WTC11 (cell line): Measurements from ENCODE around the gene CDC42EP4. TPM values are rescaled to one million over a fixed set of nuclear protein-coding genes. Genes with fewer than 3 reads are reported as not detected.

Experiments
- ATAC-seq: fragments of 200-7000 bp; cut with Tn5 transposase; 2 replicates; pipeline ENCODE4 v1.10.0; 2021; ENCODE audit warnings: mild to moderate bottlenecking, moderate library complexity
- CTCF ChIA-PET: fragments of 300-600 bp; sonication (Branson Sonifier 250); formaldehyde crosslinking; loops from one replicate; lab custom pipeline; 2021; ENCODE audit warnings: antibody characterized with exemption; lab: Charles Lee
- POLR2A ChIA-PET: fragments of 350-600 bp; sonication (Branson Sonifier 250); formaldehyde crosslinking; loops from one replicate; lab custom pipeline; 2021; ENCODE audit warnings: antibody characterized with exemption; lab: Charles Lee
- DNase-seq: peaks from one replicate; pipeline ENCODE4 v3.0.0; 2021; ENCODE audit warnings: low spot score
- H3K27ac Mint-ChIP-seq: 2 replicates; pipeline ENCODE4 v1.8.0; 2021; ENCODE audit warnings: mixed read lengths
- H3K27me3 Mint-ChIP-seq: 2 replicates; pipeline ENCODE4 v1.8.0; 2021; ENCODE audit warnings: low read depth, mild to moderate bottlenecking, moderate library complexity, mixed read lengths
- H3K36me3 Mint-ChIP-seq: 2 replicates; pipeline ENCODE4 v1.8.0; 2021; ENCODE audit warnings: mixed read lengths
- H3K4me1 Mint-ChIP-seq: 2 replicates; pipeline ENCODE4 v1.8.0; 2022; ENCODE audit warnings: mixed read lengths
- H3K4me3 Mint-ChIP-seq: 2 replicates; pipeline ENCODE4 v1.8.0; 2021; ENCODE audit warnings: mild to moderate bottlenecking, moderate library complexity, mixed read lengths
- H3K9me3 Mint-ChIP-seq: 2 replicates; pipeline ENCODE4 v1.8.0; 2021; ENCODE audit warnings: mixed read lengths
- CBFB ChIP-seq: sonication (generic); formaldehyde crosslinking; IDR thresholded peaks from 2 replicates; pipeline ENCODE4 v1.8.1; 2022; ENCODE audit warnings: mild to moderate bottlenecking, low read depth, missing genetic modification reagents
- FOXP1 ChIP-seq: sonication (generic); formaldehyde crosslinking; IDR thresholded peaks from 2 replicates; pipeline ENCODE4 v1.8.0; 2022; ENCODE audit warnings: missing genetic modification reagents, mild to moderate bottlenecking, moderate library complexity, borderline replicate concordance
- JUN ChIP-seq: sonication (generic); formaldehyde crosslinking; IDR thresholded peaks from 2 replicates; pipeline ENCODE4 v1.8.0; 2023; ENCODE audit warnings: mild to moderate bottlenecking, missing genetic modification reagents
- KAT7 ChIP-seq: sonication (generic); formaldehyde crosslinking; IDR thresholded peaks from 2 replicates; pipeline ENCODE4 v1.8.1; 2023; ENCODE audit warnings: missing genetic modification reagents, mild to moderate bottlenecking, borderline replicate concordance
- NR1H2 ChIP-seq: sonication (generic); formaldehyde crosslinking; IDR thresholded peaks from 2 replicates; pipeline ENCODE4 v1.9.0; 2021; ENCODE audit warnings: mild to moderate bottlenecking, moderate library complexity, missing genetic modification reagents
- RORB ChIP-seq: fragments of 250-450 bp; sonication (Bioruptor Pico); IDR thresholded peaks from 2 replicates; pipeline ENCODE4 v1.9.0; 2021; ENCODE audit warnings: mild to moderate bottlenecking
- TCF7 ChIP-seq: sonication (generic); formaldehyde crosslinking; IDR thresholded peaks from 2 replicates; pipeline ENCODE4 v1.8.0; 2022; ENCODE audit warnings: mild to moderate bottlenecking, low read depth, missing genetic modification reagents, moderate library complexity
- TP53 ChIP-seq: sonication (generic); formaldehyde crosslinking; IDR thresholded peaks from 2 replicates; pipeline ENCODE4 v1.8.1; 2023; ENCODE audit warnings: mild to moderate bottlenecking, missing genetic modification reagents
- USF2 ChIP-seq: sonication (generic); formaldehyde crosslinking; IDR thresholded peaks from 2 replicates; pipeline ENCODE4 v1.8.1; 2023; ENCODE audit warnings: mild to moderate bottlenecking, missing genetic modification reagents, moderate library complexity
- ZNF263 ChIP-seq: sonication (generic); formaldehyde crosslinking; IDR thresholded peaks from 2 replicates; pipeline ENCODE4 v1.8.1; 2022; ENCODE audit warnings: low read depth, mild to moderate bottlenecking, moderate library complexity, missing genetic modification reagents
- ZNF396 ChIP-seq: fragments of 250-450 bp; sonication (Bioruptor Pico); IDR thresholded peaks from 2 replicates; pipeline ENCODE4 v1.8.0; 2021; ENCODE audit warnings: mild to moderate bottlenecking, moderate library complexity, borderline replicate concordance
- ZNF532 ChIP-seq: fragments of 250-450 bp; sonication (Bioruptor Pico); IDR thresholded peaks from 2 replicates; pipeline ENCODE4 v1.9.0; 2021; ENCODE audit warnings: mild to moderate bottlenecking, borderline replicate concordance
- ZNF671 ChIP-seq: fragments of 250-450 bp; sonication (Bioruptor Pico); IDR thresholded peaks from 2 replicates; pipeline ENCODE4 v1.8.0; 2021; ENCODE audit warnings: mild to moderate bottlenecking
- total RNA-seq: library from RNA; stranded (reverse); gene quantifications from 3 replicates; pipeline ENCODE4 v1.2.3, GENCODE V29; 2021
- TF ChIP-seq, protein P1 (sequence below): sonication (generic); formaldehyde crosslinking; IDR thresholded peaks from 2 replicates; pipeline ENCODE4 v1.8.1; 2023; ENCODE audit warnings: mild to moderate bottlenecking, missing genetic modification reagents, borderline replicate concordance
- TF ChIP-seq, protein P2 (sequence below): fragments of 250-450 bp; sonication (Bioruptor Pico); IDR thresholded peaks from 2 replicates; pipeline ENCODE4 v2.1.2; 2022; ENCODE audit warnings: mild to moderate bottlenecking, moderate library complexity
- TF ChIP-seq, protein P3 (sequence below): sonication (generic); formaldehyde crosslinking; IDR thresholded peaks from 2 replicates; pipeline ENCODE4 v1.8.1; 2023; ENCODE audit warnings: mild to moderate bottlenecking, missing genetic modification reagents

Gene CDC42EP4
- total RNA-seq, 1 experiment from 2014 or later = 18.8 TPM

DNA sequence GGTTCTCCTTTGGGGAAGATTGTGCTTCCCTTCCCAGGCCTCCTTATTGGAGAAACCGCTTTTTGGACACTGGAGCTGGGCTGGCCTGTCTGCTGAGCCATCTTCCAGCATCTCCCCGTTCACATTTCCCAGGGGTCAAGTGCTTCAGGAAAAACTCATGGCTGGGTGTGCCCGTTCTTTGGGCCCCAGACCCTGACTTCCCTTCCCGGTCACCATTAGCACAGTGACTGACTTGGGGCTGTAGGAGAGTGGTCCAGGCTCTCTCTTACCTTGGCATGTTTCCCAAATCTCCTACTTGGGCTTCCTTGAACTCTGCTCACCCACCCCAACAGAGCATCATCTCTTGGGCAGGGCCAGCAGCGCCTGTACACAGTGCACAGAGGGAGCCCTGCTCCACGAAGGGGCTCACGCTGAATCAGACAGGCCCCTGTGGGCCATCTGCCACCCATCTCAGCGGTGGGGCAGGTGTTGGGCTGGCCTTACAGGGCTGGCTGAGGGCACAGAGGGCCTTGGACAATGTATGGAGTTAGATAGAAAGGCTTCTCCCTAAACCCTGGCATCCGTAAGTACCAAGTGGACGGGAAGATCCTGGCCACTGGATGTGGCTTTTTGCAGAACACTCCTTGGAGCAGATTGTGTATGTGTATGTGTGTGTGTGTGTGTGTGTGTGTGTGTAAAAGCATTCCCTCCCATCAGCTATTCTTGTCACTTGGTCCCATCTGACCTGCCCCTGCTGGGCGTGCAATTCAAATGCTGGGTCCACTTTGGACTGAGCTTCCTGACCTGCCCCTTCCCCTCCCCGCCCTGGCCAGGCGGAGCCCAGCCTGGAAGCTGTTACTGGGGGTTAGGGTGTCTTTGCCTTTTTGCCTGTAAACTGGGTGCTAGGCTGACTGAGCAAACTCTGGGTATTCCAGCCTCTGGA, 24.9 kb upstream of the CDC42EP4 start (continued):
- TF ChIP-seq TCF7 = no peak
- TF ChIP-seq, all 79 proteins: peak for 0

DNA sequence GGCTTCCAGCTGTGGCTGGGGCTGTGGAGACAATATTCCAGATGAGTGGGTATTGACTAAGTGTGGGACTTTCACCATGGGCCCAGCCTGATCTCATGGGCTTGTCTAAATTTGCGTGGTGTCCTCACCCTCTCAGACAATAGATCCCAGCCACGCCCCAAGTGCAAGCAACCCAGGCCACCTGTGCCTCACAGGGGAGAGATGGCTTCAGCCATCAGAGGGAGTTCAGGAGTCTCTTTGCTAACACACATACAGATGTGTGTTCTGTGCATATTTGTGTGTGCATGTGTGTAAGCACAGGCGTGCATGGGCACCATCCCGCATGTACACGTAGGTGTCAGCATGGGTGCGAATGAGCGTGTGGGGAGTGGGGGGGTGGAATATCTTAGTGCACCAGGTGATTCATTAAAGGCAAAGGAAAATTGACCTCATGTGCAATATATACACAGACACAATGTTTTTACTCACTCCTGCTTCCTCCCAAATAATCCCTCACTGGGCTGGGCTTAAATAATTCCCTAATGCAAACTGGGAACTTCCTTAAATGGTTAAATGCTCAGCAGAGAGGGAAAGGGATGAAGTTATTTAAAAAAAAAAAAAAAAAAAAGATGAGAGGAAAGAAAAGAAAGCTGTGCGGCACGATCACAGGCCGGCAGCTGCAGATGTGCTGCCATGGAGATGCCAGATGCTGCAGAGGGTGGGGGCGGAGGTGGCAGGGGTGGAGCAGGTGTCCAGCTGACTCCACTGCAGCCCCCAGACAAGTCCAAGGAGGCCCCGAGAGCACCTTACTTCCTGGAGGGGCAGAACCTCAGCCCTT, 24.0 kb upstream of the CDC42EP4 start:
- no peak for ATAC-seq
- ChIA-PET POLR2A (no interaction called here), CTCF (interaction anchor here (0.6 to 1.2 kb wide), 2 partner anchors 13 to 26 kb away, joined by 5 to 7 read pairs; no protein-coding TSS in a partner anchor)
- Mint-ChIP-seq H3K4me3 (no peak overlapping the region), H3K4me1 (peaks cover 13% of the 10 kb centered on the region), H3K27ac (no peak overlapping the region; the same call in 1 of the 2 replicates), H3K9me3 (no peaks in the 10 kb centered on the region), H3K27me3 (no peaks in the 10 kb centered on the region), H3K36me3 (no peaks in the 10 kb centered on the region)
- no peak for DNase-seq
- TF ChIP-seq, protein P1, sequence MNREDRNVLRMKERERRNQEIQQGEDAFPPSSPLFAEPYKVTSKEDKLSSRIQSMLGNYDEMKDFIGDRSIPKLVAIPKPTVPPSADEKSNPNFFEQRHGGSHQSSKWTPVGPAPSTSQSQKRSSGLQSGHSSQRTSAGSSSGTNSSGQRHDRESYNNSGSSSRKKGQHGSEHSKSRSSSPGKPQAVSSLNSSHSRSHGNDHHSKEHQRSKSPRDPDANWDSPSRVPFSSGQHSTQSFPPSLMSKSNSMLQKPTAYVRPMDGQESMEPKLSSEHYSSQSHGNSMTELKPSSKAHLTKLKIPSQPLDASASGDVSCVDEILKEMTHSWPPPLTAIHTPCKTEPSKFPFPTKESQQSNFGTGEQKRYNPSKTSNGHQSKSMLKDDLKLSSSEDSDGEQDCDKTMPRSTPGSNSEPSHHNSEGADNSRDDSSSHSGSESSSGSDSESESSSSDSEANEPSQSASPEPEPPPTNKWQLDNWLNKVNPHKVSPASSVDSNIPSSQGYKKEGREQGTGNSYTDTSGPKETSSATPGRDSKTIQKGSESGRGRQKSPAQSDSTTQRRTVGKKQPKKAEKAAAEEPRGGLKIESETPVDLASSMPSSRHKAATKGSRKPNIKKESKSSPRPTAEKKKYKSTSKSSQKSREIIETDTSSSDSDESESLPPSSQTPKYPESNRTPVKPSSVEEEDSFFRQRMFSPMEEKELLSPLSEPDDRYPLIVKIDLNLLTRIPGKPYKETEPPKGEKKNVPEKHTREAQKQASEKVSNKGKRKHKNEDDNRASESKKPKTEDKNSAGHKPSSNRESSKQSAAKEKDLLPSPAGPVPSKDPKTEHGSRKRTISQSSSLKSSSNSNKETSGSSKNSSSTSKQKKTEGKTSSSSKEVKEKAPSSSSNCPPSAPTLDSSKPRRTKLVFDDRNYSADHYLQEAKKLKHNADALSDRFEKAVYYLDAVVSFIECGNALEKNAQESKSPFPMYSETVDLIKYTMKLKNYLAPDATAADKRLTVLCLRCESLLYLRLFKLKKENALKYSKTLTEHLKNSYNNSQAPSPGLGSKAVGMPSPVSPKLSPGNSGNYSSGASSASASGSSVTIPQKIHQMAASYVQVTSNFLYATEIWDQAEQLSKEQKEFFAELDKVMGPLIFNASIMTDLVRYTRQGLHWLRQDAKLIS (CRISPR knock-in tag) = no peak
- TF ChIP-seq KAT7 (CRISPR knock-in tag) = no peak
- TF ChIP-seq, protein P2, sequence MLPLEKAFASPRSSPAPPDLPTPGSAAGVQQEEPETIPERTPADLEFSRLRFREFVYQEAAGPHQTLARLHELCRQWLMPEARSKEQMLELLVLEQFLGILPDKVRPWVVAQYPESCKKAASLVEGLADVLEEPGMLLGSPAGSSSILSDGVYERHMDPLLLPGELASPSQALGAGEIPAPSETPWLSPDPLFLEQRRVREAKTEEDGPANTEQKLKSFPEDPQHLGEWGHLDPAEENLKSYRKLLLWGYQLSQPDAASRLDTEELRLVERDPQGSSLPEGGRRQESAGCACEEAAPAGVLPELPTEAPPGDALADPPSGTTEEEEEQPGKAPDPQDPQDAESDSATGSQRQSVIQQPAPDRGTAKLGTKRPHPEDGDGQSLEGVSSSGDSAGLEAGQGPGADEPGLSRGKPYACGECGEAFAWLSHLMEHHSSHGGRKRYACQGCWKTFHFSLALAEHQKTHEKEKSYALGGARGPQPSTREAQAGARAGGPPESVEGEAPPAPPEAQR (CRISPR knock-in tag) = no peak
- no peak for TF ChIP-seq ZNF532 (CRISPR knock-in tag)
- no peak for TF ChIP-seq CBFB (CRISPR knock-in tag)
- TF ChIP-seq RORB (CRISPR knock-in tag) = no peak
- TF ChIP-seq FOXP1 = no peak
- TF ChIP-seq TP53 (CRISPR knock-in tag) = no peak
- no peak for TF ChIP-seq NR1H2 (CRISPR knock-in tag)
- no peak for TF ChIP-seq USF2 (CRISPR knock-in tag)
- TF ChIP-seq, protein P3, sequence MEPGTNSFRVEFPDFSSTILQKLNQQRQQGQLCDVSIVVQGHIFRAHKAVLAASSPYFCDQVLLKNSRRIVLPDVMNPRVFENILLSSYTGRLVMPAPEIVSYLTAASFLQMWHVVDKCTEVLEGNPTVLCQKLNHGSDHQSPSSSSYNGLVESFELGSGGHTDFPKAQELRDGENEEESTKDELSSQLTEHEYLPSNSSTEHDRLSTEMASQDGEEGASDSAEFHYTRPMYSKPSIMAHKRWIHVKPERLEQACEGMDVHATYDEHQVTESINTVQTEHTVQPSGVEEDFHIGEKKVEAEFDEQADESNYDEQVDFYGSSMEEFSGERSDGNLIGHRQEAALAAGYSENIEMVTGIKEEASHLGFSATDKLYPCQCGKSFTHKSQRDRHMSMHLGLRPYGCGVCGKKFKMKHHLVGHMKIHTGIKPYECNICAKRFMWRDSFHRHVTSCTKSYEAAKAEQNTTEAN (CRISPR knock-in tag) = no peak
- no peak for TF ChIP-seq ZNF671 (CRISPR knock-in tag)
- no peak for TF ChIP-seq JUN (CRISPR knock-in tag)
- TF ChIP-seq ZNF263 (CRISPR knock-in tag) = no peak
- TF ChIP-seq ZNF396 (CRISPR knock-in tag) = no peak
